GM08714 (cell line): Measurements from ENCODE around the gene PEX10.
"Not testable (repeated sequence)": the region's sequence is repeated elsewhere in the genome, so short reads cannot be mapped to it uniquely, and the experiment has no call there.

Experiments used
- H3K4me3 ChIP-seq: fragments of 200-500 bp; sonication (Bioruptor generic); 2 replicates; pipeline ENCODE4 v1.5.1; 2014; ENCODE audit warnings: mild to moderate bottlenecking, low read length, inconsistent platforms
- ZNF274 ChIP-seq: IDR thresholded peaks from 2 replicates; pipeline ENCODE4 v1.6.1; 2012; ENCODE audit warnings: mild to moderate bottlenecking, low read depth, low read length

Gene PEX10

DNA sequence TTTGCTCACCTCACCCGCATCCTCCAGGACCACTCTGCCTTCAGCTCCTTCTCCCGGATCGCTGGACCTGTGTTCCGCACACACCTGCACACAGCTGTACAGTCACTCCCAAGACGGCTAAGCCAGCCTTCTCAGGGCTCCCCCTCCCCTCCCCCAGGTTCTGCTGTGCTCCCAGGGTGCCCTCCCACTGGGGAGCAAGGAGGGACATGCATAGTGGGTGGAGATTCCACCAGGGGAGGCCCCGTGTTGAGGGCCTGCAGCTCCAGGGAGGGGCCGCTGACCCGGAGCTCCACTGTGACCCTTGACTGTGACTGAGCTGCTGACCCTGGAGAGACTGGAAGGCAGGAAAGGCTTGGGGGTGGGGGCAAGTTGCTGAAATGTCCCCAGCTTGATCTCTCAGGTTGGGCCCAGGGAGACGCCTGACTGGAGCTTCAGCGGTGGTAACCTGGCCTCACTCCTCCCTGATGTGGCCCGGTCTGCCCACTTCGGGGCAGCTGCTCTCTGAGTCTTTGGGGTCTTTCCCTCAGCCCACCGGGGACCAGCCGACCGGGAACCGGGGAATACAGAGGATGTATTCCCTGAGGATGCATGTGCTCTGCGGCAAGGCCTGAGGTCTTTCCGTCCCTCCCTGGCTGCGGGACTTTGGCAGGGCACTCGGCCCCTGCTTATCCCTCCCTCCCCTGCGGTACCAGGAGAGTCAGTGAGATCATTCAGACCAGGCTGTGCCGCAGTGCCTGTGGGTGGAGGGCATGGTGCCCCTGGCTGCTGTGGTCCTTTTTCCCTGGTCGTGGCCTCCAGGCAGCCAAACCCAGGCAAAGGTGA lies 35.1 kb upstream of the PEX10 start:
- no peak for TF ChIP-seq ZNF274
- no peak overlapping the region for H3K4me3 ChIP-seq

- no peak for TF ChIP-seq ZNF274
- no peak overlapping the region for H3K4me3 ChIP-seq
These were observed 34.5 kb upstream of the PEX10 start for GRCh38 chr1:2446861-2447260.

- no peak overlapping the region for H3K4me3 ChIP-seq
- TF ChIP-seq ZNF274: no peak
These were observed 34.0 kb upstream of the PEX10 start for GRCh38 chr1:2446394-2446793.

DNA sequence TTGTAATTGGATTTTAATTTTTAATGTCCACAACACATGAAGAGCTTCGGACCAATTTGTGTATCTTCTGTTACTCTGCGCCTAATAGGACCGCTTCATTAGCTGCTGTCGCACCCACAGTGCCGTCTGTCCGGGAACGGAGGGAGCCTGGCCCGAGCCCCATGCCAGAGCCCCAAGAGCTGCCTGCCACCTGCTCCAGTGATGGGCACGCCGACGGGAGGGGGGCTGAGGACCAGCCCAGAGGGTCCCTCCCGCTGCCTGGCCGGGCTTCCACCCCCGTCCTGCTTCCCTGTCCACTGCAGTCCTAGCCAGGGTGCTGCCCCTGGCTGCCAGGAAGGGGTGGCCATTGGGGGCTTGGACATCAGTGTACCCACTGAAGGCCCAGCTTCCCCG lies 33.5 kb upstream of the PEX10 start:
- no peak overlapping the region for H3K4me3 ChIP-seq
- TF ChIP-seq ZNF274: no peak

DNA sequence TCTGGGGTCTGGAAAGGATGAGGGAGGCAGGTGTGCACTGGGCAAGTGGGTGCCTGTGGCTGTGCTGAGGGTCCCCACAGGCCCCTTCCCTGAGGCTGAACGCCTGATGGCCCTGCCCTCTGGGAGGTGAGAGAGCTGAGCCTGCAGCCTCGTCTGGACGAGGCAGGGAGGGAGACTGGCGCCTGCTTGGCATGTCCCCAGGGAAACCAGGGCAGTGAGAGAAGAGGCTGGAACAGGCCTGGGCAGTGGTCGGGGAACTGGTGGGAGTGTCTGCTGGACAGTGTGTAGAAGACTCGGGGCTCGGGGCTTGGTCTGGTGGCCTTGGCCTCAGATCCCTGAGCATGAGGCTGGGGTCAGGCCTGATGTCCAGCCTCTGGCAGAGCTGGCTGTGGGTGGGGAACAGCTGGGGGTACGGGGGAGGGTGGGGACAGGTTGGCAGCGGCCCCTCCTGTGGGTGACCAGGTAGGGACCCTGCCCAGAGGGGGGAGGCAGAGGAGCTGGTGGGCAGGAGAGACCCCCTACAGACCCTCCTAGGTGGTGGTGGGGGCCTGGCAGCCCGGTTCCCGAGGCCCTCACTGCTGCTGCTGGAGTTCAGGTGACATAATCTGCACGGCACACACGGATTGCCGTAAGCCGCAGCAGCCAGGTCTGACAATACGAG lies 32.9 kb upstream of the PEX10 start:
- H3K4me3 ChIP-seq: no peak overlapping the region
- no peak for TF ChIP-seq ZNF274

DNA sequence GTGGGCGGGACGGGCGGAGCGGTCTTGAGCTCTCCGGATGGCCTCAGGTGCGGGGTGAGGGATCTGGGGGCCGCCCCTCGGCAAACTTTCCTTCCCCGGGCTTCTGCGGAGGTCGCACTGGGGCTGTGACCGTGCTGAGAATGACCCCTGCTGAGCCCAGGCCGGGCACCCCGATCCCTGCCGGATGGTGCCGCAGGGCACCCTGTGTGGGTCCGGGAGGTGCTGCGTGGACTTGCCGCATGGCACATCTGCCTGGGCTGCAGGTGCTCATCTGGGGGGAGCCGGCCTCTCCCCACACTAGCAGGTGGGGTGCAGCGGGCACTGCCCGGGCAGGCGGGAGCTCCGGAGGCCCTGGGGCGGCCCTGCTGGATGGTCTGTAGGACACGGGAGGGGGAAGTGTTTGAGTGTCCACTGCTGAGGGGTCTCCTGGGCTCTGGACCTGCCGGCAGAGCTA lies 31.8 kb upstream of the PEX10 start:
- TF ChIP-seq ZNF274: no peak
- no peak overlapping the region for H3K4me3 ChIP-seq

GRCh38 chr1:2443277-2444137 lies 31.1 kb upstream of the PEX10 start:
- no peak overlapping the region for H3K4me3 ChIP-seq
- no peak for TF ChIP-seq ZNF274

DNA sequence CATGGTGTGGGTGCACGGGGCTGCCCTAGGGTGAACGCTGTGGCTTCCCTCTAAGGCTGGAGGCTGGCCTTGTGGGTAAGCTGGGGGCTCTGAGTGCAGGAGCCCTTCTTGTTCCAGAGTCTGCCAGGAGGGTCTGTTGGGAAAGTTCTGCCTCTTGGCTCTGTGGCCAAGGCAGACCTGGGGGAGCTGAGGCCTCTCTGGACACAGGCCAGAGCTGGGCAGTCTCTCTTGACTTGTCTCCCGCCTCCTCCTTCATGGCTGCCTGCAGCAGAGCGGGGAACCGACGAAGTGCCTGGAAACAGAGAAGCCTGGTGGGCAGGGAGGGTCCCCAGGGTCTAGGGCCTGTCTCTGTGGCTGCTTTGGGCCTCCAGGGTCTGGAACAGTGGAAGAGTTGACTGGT lies 30.3 kb upstream of the PEX10 start:
- TF ChIP-seq ZNF274: no peak
- H3K4me3 ChIP-seq: no peak overlapping the region

DNA sequence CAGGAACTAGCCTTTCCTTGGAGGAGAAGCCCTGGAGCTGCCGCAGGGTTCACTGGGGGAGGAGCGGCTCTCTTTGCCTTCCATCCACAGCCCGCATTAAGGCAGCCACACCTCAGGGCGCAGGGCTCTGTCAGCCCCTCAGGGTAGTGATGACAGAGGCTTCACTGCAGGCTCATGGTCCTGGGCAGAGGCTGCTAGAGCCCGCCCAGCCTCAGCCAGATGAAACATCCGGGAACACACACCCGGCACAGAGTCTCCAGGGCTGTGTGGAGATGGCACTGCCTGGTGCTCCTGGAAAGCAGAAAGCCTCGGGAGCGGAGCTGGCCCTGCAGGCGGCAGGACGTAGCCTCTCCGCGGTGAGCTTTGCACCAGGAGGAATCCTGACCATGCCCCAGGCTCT lies 29.4 kb upstream of the PEX10 start:
- no peak overlapping the region for H3K4me3 ChIP-seq
- TF ChIP-seq ZNF274: no peak

DNA sequence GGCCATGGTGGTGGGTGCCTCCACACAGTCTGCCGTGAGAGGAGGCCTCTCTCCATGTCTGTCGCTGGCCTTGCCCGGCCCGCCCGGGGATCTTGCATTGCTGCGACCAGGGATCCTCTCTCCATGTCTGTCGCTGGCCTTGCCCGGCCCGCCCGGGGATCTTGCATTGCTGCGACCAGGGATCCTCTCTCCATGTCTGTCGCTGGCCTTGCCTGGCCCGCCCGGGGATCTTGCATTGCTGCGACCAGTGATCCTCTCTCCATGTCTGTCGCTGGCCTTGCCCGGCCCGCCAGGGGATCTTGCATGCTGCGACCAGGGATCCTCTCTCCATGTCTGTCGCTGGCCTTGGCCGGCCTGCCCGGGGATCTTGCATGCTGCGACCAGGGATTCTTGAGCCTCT lies 28.0 kb upstream of the PEX10 start:
- not testable (repeated sequence) for H3K4me3 ChIP-seq

DNA sequence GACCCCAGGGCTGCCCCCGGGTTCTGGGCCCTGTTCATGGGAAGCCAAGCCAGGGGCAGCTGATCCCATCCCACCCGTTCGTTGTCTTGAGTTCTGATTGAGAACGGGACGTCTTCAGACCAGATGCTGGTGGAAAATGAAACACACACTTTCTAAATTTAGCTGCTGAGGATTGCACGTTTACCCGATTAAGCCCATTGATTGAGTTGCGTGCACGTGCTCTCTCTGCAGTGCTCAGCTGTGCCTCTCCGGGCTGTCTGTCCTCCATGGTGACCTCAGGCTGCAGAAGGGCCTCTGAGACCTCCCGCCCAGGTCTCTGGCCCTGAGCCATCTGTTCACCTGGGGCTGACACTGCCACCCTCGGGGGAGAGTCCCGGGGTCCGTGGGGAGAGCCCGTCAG lies 27.0 kb upstream of the PEX10 start:
- H3K4me3 ChIP-seq: no peak overlapping the region
- no peak for TF ChIP-seq ZNF274

GRCh38 chr1:2438641-2439040 lies 26.3 kb upstream of the PEX10 start:
- no peak for TF ChIP-seq ZNF274

GRCh38 chr1:2438038-2438437 lies 25.7 kb upstream of the PEX10 start:
- H3K4me3 ChIP-seq: no peak overlapping the region
- no peak for TF ChIP-seq ZNF274

More at GRCh38 chr1:2438641-2439040, 26.3 kb upstream of the PEX10 start:
- no peak overlapping the region for H3K4me3 ChIP-seq

GRCh38 chr1:2437617-2438016 lies 25.3 kb upstream of the PEX10 start:
- TF ChIP-seq ZNF274: no peak
- H3K4me3 ChIP-seq: no peak overlapping the region
